NK-92 (cell line): ENCODE measurements around the gene TMEM238L.
"Not testable (repeated sequence)": the region's sequence is repeated elsewhere in the genome, so short reads cannot be mapped to it uniquely, and the experiment has no call there.

ENCODE experiments used
- DNase-seq: peaks from one replicate; lab custom pipeline; 2025; ENCODE audit not compliant: unreplicated experiment; lab: John Stamatoyannopoulos, UW

TMEM238L gene

GRCh38 chr17:10803830-10804475, at the start of gene TMEM238L:
TMEM238L (minus strand) TSS chr17:10804099; CDS start chr17:10803963, 136 bp downstream.
- no peak for DNase-seq

GRCh38 chr17:10846636-10847035, 42.7 kb upstream of the TMEM238L start:
- not testable (repeated sequence) for DNase-seq

- no peak for DNase-seq
Measured at GRCh38 chr17:10845388-10845751, 41.5 kb upstream of the TMEM238L start.

- no peak for DNase-seq
Measured at GRCh38 chr17:10844621-10845387, 40.9 kb upstream of the TMEM238L start.

GRCh38 chr17:10843811-10844210, 39.9 kb upstream of the TMEM238L start:
- no peak for DNase-seq

- no peak for DNase-seq
Measured at GRCh38 chr17:10842658-10843057, 38.8 kb upstream of the TMEM238L start.

GRCh38 chr17:10838682-10839081, 34.8 kb upstream of the TMEM238L start:
- no peak for DNase-seq

- DNase-seq: no peak
Measured at GRCh38 chr17:10837921-10838320, 34.0 kb upstream of the TMEM238L start, which contains the start of gene PIRT. PIRT (minus strand) TSS chr17:10838087; CDS start chr17:10825645, 12,442 bp downstream.

GRCh38 chr17:10836966-10837590, 33.2 kb upstream of the TMEM238L start:
- no peak for DNase-seq

GRCh38 chr17:10836145-10836544, 32.2 kb upstream of the TMEM238L start:
- no peak for DNase-seq

- DNase-seq: no peak
Measured at GRCh38 chr17:10831696-10832095, 27.8 kb upstream of the TMEM238L start.

- no peak for DNase-seq
Measured at GRCh38 chr17:10827898-10828552, 24.1 kb upstream of the TMEM238L start.

GRCh38 chr17:10824874-10825273, 21.0 kb upstream of the TMEM238L start:
- DNase-seq: no peak

- DNase-seq: no peak
Measured at GRCh38 chr17:10821770-10822169, 17.9 kb upstream of the TMEM238L start.

- no peak for DNase-seq
Measured at GRCh38 chr17:10821054-10821453, 17.2 kb upstream of the TMEM238L start.

GRCh38 chr17:10815319-10815718, 11.4 kb upstream of the TMEM238L start:
- DNase-seq: no peak

GRCh38 chr17:10814075-10814474, 10.2 kb upstream of the TMEM238L start:
- no peak for DNase-seq

- no peak for DNase-seq
Measured at GRCh38 chr17:10812674-10813073, 8.8 kb upstream of the TMEM238L start.

- DNase-seq: no peak
Measured at GRCh38 chr17:10809605-10810004, 5.7 kb upstream of the TMEM238L start.

GRCh38 chr17:10807704-10808128, 3.8 kb upstream of the TMEM238L start:
- DNase-seq: no peak

- no peak for DNase-seq
Measured at GRCh38 chr17:10806545-10807262, 2.8 kb upstream of the TMEM238L start.
